BJ (cell line): Measurements from ENCODE around the gene UPK2. TPM values are rescaled to one million over a fixed set of nuclear protein-coding genes. Genes with fewer than 3 reads are reported as not detected.
"Not testable (repeated sequence)": the region's sequence is repeated elsewhere in the genome, so short reads cannot be mapped to it uniquely, and the experiment has no call there.

Experiments used
- CTCF ChIA-PET: fragments of 350-600 bp; formaldehyde crosslinking; extraction: SDS; loops from one replicate; lab custom pipeline; 2021; ENCODE audit warnings: antibody characterized with exemption, inconsistent platforms; lab: Yijun Ruan, JAX
- POLR2A ChIA-PET: fragments of 300-600 bp; sonication (Branson Sonifier 250); formaldehyde crosslinking; extraction: SDS; loops from one replicate; lab custom pipeline; 2021; ENCODE audit warnings: antibody characterized with exemption; lab: Charles Lee
- DNase-seq: peaks from one replicate; pipeline ENCODE4 v3.0.0-alpha.2; 2011; ENCODE audit warnings: low read depth
- H3K27me3 ChIP-seq: 2 replicates; pipeline ENCODE4 v1.6.0; 2011; ENCODE audit warnings: low read length; ENCODE audit not compliant: control insufficient read depth, insufficient read depth
- H3K36me3 ChIP-seq: 2 replicates; pipeline ENCODE4 v1.5.1; 2011; ENCODE audit warnings: low read length; ENCODE audit not compliant: control insufficient read depth, insufficient read depth
- H3K4me3 ChIP-seq: 2 replicates; pipeline ENCODE4 v1.5.1; 2011; ENCODE audit warnings: low read depth, mild to moderate bottlenecking, control low read depth, low read length
- polyA plus RNA-seq: library from polyadenylated mRNA; depleted of rRNA; stranded (reverse); fragments of >200 nt; gene quantifications from 2 replicates; pipeline ENCODE4 v1.2.3, GENCODE V29; 2011
- TF ChIP-seq, protein P1 (sequence below): IDR thresholded peaks from 2 replicates; pipeline ENCODE4 v1.5.1; 2011; ENCODE audit warnings: low read depth, mild to moderate bottlenecking, control low read depth, inconsistent platforms, low read length, moderate library complexity; ENCODE audit not compliant: insufficient read depth

Gene UPK2
- polyA plus RNA-seq, 1 experiment: 0.20 TPM

DNA sequence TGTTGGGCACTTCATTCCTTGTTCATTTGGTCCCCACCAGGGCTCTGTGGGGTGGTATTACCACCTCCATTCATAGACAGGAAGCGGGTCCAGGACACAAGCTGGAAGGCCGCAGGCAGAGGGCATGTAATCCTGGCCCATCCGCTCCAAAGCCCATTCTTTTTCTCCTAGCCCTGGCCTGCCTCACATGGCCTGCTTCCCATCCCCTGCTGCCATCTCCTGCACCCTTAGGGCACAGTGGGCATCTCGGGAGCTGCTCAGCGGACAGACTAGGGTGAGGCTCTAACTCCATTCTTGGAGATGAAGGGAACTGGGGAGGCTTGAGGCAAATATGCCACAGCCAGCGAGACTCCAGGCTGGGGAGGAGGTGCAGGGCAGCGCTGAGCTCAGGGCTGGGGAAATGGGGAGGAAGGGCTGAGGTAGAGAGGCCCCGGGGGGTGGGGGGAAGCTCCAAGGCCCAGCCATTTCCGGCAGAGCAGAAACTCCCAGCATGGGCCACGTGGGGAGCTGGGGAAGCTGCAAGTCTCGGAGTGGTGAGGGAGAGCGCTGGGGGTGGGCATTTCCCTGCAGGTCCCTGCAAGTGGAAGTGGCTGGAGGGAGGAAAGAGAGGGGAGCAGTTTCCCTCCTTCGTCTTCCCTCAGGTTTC, 16.0 kb upstream of the UPK2 start:
- ChIA-PET POLR2A (no interaction called here), CTCF (interaction anchor here (0.6 to 3.1 kb wide), 5 partner anchors 10 to 273 kb away, joined by 3 to 19 read pairs (median 13); partner anchors contain the start of gene UPK2)
- Histone ChIP-seq H3K36me3 (no peaks in the 10 kb centered on the region), H3K4me3 (no peak overlapping the region), H3K27me3 (peaks cover 2% of the 10 kb centered on the region)
- TF ChIP-seq, protein P1, sequence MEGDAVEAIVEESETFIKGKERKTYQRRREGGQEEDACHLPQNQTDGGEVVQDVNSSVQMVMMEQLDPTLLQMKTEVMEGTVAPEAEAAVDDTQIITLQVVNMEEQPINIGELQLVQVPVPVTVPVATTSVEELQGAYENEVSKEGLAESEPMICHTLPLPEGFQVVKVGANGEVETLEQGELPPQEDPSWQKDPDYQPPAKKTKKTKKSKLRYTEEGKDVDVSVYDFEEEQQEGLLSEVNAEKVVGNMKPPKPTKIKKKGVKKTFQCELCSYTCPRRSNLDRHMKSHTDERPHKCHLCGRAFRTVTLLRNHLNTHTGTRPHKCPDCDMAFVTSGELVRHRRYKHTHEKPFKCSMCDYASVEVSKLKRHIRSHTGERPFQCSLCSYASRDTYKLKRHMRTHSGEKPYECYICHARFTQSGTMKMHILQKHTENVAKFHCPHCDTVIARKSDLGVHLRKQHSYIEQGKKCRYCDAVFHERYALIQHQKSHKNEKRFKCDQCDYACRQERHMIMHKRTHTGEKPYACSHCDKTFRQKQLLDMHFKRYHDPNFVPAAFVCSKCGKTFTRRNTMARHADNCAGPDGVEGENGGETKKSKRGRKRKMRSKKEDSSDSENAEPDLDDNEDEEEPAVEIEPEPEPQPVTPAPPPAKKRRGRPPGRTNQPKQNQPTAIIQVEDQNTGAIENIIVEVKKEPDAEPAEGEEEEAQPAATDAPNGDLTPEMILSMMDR: no peak
- no peak for DNase-seq

DNA sequence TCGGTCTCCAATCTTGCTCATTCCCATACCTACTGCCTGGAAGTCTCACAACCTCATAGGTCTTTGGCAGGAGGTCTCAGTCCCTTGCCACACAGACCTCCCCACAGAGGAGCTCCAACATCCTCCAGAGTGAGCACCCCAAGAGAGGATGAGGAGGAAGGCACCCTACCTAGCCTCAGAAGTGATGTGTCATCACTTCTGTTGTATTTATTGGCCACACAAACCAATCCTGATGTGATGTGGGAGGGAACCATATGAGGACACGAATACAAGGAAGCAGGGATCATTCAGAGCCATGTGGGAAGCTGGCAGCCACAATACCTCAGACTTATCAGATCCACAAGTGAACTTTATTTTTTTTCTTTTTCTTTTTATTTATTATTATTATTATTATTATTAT, 9.0 kb upstream of the UPK2 start:
- POLR2A ChIA-PET: no interaction called here
- CTCF ChIA-PET: interaction anchor here (0.8 to 4.2 kb wide), 5 partner anchors 10 to 257 kb away, joined by 4 to 16 read pairs (median 9); partner anchors contain the start of gene BCL9L
- Histone ChIP-seq H3K4me3 (no peak overlapping the region), H3K36me3 (no peaks in the 10 kb centered on the region), H3K27me3 (peaks cover 13% of the 10 kb centered on the region)
- DNase-seq: no peak
- TF ChIP-seq, protein P1: no peak

DNA sequence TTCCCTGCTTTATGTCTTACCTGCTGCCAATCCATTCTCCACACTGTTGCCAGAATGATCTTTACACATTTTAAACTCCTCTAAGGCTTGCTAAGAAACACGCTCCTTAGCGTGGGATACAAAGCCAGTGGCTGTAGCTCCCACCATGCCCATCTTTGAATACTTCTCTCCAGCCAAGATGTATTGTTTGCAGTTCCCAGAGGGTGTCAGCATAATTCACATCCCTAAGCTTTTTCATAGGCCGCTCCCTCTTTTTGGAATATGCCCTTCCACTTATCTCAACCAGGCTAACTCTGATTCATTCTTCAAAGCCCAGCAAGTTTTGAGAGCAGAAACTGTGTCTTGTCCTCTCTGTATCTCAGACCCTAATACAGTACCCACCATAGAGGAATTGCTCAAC, 8.1 kb upstream of the UPK2 start:
- Histone ChIP-seq H3K4me3 (no peak overlapping the region), H3K27me3 (peaks cover 20% of the 10 kb centered on the region), H3K36me3 (no peaks in the 10 kb centered on the region)
- CTCF ChIA-PET: interaction anchor here (0.6 to 2.7 kb wide), 4 partner anchors 9 to 477 kb away, joined by 3 to 10 read pairs (median 6); no protein-coding TSS in a partner anchor
- no peak for DNase-seq
- POLR2A ChIA-PET: no interaction called here
- TF ChIP-seq, protein P1: no peak

DNA sequence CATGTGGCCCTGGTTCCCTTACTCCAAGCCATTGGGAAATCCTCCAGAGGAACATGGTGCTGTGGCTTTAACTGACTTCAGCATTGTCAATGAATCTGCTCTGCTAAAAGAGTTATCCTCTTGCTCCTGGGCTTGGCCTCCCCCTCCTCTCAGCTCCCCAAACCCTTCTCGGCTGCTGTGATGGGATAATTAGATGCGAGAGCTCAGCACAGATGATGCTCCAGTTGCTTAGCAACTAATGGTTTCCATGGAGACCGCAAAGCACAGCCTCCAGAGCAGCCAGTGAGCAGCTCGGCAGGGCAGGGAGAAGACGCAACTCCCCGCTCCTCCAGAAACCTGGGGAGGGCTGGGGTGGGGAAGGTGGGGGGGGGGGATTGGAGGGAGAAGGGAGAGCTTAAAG, 2.8 kb upstream of the UPK2 start:
- ChIA-PET POLR2A (no interaction called here), CTCF (interaction anchor here (0.8 to 13.4 kb wide), 2 partner anchors 264 to 294 kb away, joined by 3 to 136 read pairs; no protein-coding TSS in a partner anchor)
- TF ChIP-seq, protein P1: no peak
- Histone ChIP-seq H3K4me3 (no peak overlapping the region), H3K27me3 (peaks cover 18% of the 10 kb centered on the region), H3K36me3 (no peaks in the 10 kb centered on the region)
- DNase-seq: no peak

DNA sequence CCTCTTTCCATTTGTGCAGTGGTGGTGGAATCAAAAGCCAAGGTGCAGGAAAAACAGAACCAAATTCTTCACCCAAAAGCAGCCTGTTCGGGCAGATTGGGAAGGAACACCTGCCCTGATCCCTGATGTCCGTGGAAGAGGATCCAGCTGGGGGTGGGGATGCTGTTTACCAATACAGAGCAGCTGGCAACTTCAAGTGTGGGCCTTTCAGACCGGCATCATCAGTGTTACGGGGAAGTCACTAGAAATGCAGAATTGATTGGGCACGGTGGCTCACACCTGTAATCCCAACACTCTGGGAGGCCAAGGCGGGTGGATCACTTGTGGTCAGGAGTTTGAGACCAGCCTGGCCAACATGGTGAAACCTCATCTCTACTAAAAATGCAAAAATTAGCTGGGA, 2.1 kb upstream of the UPK2 start:
- DNase-seq, H3K36me3 ChIP-seq, H3K4me3 ChIP-seq, POLR2A ChIA-PET: not testable (repeated sequence)
- H3K27me3 ChIP-seq: peaks cover 18% of the 10 kb centered on the region
- CTCF ChIA-PET: interaction anchor here (0.6 to 13.4 kb wide), 6 partner anchors 9 to 265 kb away, joined by 3 to 136 read pairs (median 4); no protein-coding TSS in a partner anchor
